ENCODE results near the gene SLIT3.

SLIT3 gene

GRCh38 chr5:169295306-169295705, 5.6 kb downstream of the SLIT3 start:
- no peaks in the 10 kb centered on the region for H3K36me3 ChIP-seq (ENCODE audit: control insufficient read depth, low read length)
- no peaks in the 10 kb centered on the region for H4K20me1 ChIP-seq (ENCODE audit: control insufficient read depth, insufficient read depth, low read depth, low read length)
- H3K27me3 ChIP-seq (ENCODE audit: control insufficient read depth, low read length): no peaks in the 10 kb centered on the region
- no peaks in the 10 kb centered on the region for H3F3A ChIP-seq (ENCODE audit: control insufficient read depth, insufficient read depth)
- no peak overlapping the region for H3K27ac ChIP-seq (ENCODE audit: low read depth, low read length)
- no peaks in the 10 kb centered on the region for H3K4me1 ChIP-seq (ENCODE audit: control insufficient read depth, low read length)
- TF ChIP-seq, protein P1, sequence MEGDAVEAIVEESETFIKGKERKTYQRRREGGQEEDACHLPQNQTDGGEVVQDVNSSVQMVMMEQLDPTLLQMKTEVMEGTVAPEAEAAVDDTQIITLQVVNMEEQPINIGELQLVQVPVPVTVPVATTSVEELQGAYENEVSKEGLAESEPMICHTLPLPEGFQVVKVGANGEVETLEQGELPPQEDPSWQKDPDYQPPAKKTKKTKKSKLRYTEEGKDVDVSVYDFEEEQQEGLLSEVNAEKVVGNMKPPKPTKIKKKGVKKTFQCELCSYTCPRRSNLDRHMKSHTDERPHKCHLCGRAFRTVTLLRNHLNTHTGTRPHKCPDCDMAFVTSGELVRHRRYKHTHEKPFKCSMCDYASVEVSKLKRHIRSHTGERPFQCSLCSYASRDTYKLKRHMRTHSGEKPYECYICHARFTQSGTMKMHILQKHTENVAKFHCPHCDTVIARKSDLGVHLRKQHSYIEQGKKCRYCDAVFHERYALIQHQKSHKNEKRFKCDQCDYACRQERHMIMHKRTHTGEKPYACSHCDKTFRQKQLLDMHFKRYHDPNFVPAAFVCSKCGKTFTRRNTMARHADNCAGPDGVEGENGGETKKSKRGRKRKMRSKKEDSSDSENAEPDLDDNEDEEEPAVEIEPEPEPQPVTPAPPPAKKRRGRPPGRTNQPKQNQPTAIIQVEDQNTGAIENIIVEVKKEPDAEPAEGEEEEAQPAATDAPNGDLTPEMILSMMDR (IDR thresholded peaks at IDR 0.05; ENCODE audit: low read depth, low read length, poor library complexity, severe bottlenecking): no peak
- TF ChIP-seq EZH2phosphoT487 (IDR thresholded peaks at IDR 0.05; ENCODE audit: borderline replicate concordance, low read length): no peak
- no peak overlapping the region for H3K4me2 ChIP-seq (ENCODE audit: low read length)
- no peak overlapping the region for H3K4me3 ChIP-seq (ENCODE audit: low read length)
- no peaks in the 10 kb centered on the region for H3K79me2 ChIP-seq (ENCODE audit: control insufficient read depth, low read length)
- H3K9me3 ChIP-seq (ENCODE audit: control insufficient read depth, insufficient read depth, low read length): no peaks in the 10 kb centered on the region
- no peaks in the 10 kb centered on the region for H3K9me2 ChIP-seq (replicated peaks; ENCODE audit: control insufficient read depth, low read length)

GRCh38 chr5:169294621-169295020, 6.3 kb downstream of the SLIT3 start:
- TF ChIP-seq EZH2phosphoT487 (IDR thresholded peaks at IDR 0.05; ENCODE audit: borderline replicate concordance, low read length): no peak
- TF ChIP-seq, protein P1 (IDR thresholded peaks at IDR 0.05; ENCODE audit: low read depth, low read length, poor library complexity, severe bottlenecking): no peak
- no peaks in the 10 kb centered on the region for H3K4me1 ChIP-seq (ENCODE audit: control insufficient read depth, low read length)
- no peaks in the 10 kb centered on the region for H3K79me2 ChIP-seq (ENCODE audit: control insufficient read depth, low read length)
- no peaks in the 10 kb centered on the region for H3K9me2 ChIP-seq (replicated peaks; ENCODE audit: control insufficient read depth, low read length)
- no peaks in the 10 kb centered on the region for H3K36me3 ChIP-seq (ENCODE audit: control insufficient read depth, low read length)
- no peak overlapping the region for H3K27ac ChIP-seq (ENCODE audit: low read depth, low read length)
- H3K4me3 ChIP-seq (ENCODE audit: low read length): no peak overlapping the region
- no peaks in the 10 kb centered on the region for H3F3A ChIP-seq (ENCODE audit: control insufficient read depth, insufficient read depth)
- H3K9me3 ChIP-seq (ENCODE audit: control insufficient read depth, insufficient read depth, low read length): no peaks in the 10 kb centered on the region
- H3K4me2 ChIP-seq (ENCODE audit: low read length): no peak overlapping the region
- H4K20me1 ChIP-seq (ENCODE audit: control insufficient read depth, insufficient read depth, low read depth, low read length): no peaks in the 10 kb centered on the region
- no peaks in the 10 kb centered on the region for H3K27me3 ChIP-seq (ENCODE audit: control insufficient read depth, low read length)

DNA sequence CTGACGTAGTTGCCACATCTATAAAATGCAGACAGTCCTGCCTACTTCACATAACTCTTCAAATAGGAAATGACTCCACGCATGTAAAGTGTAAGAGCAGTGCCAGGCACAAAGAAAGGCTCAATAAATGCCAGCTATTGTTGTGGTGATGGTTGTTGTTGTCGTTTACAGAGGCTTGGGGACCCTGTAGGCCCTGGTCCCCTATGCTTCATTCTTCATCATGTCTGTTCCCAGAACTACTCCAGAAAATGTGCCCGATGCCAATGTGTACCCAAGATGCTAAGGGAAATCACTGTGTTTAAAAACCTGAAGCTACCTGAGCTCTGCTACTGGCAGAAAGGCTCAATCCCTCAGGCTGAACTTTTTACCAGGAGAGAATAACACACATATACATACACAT, 9.1 kb downstream of the SLIT3 start:
- Histone ChIP-seq H3K9me2 (replicated peaks; ENCODE audit: control insufficient read depth, low read length) (no peaks in the 10 kb centered on the region), H3K27me3 (ENCODE audit: control insufficient read depth, low read length) (peaks cover 3% of the 10 kb centered on the region; the same call in 1 of the 2 replicates), H3K36me3 (ENCODE audit: control insufficient read depth, low read length) (no peaks in the 10 kb centered on the region), H4K20me1 (ENCODE audit: control insufficient read depth, insufficient read depth, low read depth, low read length) (no peaks in the 10 kb centered on the region), H3K4me2 (ENCODE audit: low read length) (no peak overlapping the region), H3K79me2 (ENCODE audit: control insufficient read depth, low read length) (no peaks in the 10 kb centered on the region), H3K4me3 (ENCODE audit: low read length) (no peak overlapping the region), H3K27ac (ENCODE audit: low read depth, low read length) (no peak overlapping the region), H3K9me3 (ENCODE audit: control insufficient read depth, insufficient read depth, low read length) (no peaks in the 10 kb centered on the region), H3K4me1 (ENCODE audit: control insufficient read depth, low read length) (no peaks in the 10 kb centered on the region), H3F3A (ENCODE audit: control insufficient read depth, insufficient read depth) (no peaks in the 10 kb centered on the region)
- TF ChIP-seq EZH2phosphoT487 (IDR thresholded peaks at IDR 0.05; ENCODE audit: borderline replicate concordance, low read length): no peak
- TF ChIP-seq, protein P1 (IDR thresholded peaks at IDR 0.05; ENCODE audit: low read depth, low read length, poor library complexity, severe bottlenecking): no peak

Data from DOHH2 (cell line).